ENCODE data around the gene CC2D2B.

The CC2D2B gene

GRCh38 chr10:95867866-95868265 is 39.9 kb upstream of the CC2D2B start:
- H3K9me2 ChIP-seq (replicated peaks; ENCODE audit: control insufficient read depth, low read length), result no peaks in the 10 kb centered on the region
- no peaks in the 10 kb centered on the region for H3K79me2 ChIP-seq (ENCODE audit: control insufficient read depth, low read length)
- no peak overlapping the region for H3K27ac ChIP-seq (ENCODE audit: low read depth, low read length)
- H3K36me3 ChIP-seq (ENCODE audit: control insufficient read depth, low read length), result no peaks in the 10 kb centered on the region
- H3K4me1 ChIP-seq (ENCODE audit: control insufficient read depth, low read length), result peaks cover 12% of the 10 kb centered on the region
- no peak for TF ChIP-seq EZH2phosphoT487 (IDR thresholded peaks at IDR 0.05; ENCODE audit: borderline replicate concordance, low read length)
- TF ChIP-seq CTCF (IDR thresholded peaks at IDR 0.05; ENCODE audit: low read depth, low read length, poor library complexity, severe bottlenecking), result no peak
- no peak overlapping the region for H3K4me2 ChIP-seq (ENCODE audit: low read length)
- H3K27me3 ChIP-seq (ENCODE audit: control insufficient read depth, low read length), result no peaks in the 10 kb centered on the region
- no peaks in the 10 kb centered on the region for H3K9me3 ChIP-seq (ENCODE audit: control insufficient read depth, insufficient read depth, low read length)
- no peaks in the 10 kb centered on the region for H3F3A ChIP-seq (ENCODE audit: control insufficient read depth, insufficient read depth)
- H4K20me1 ChIP-seq (ENCODE audit: control insufficient read depth, insufficient read depth, low read depth, low read length), result no peaks in the 10 kb centered on the region
- H3K4me3 ChIP-seq (ENCODE audit: low read length), result no peak overlapping the region

- Histone ChIP-seq H3K4me1 (ENCODE audit: control insufficient read depth, low read length) (no peaks in the 10 kb centered on the region), H3K79me2 (ENCODE audit: control insufficient read depth, low read length) (no peaks in the 10 kb centered on the region), H3K4me2 (ENCODE audit: low read length) (no peak overlapping the region), H3K36me3 (ENCODE audit: control insufficient read depth, low read length) (peaks cover 19% of the 10 kb centered on the region), H3K27ac (ENCODE audit: low read depth, low read length) (no peak overlapping the region), H3F3A (ENCODE audit: control insufficient read depth, insufficient read depth) (no peaks in the 10 kb centered on the region), H3K9me3 (ENCODE audit: control insufficient read depth, insufficient read depth, low read length) (peaks cover 5% of the 10 kb centered on the region; the same call in 1 of the 2 replicates), H3K9me2 (replicated peaks; ENCODE audit: control insufficient read depth, low read length) (no peaks in the 10 kb centered on the region), H3K27me3 (ENCODE audit: control insufficient read depth, low read length) (no peaks in the 10 kb centered on the region), H3K4me3 (ENCODE audit: low read length) (no peak overlapping the region), H4K20me1 (ENCODE audit: control insufficient read depth, insufficient read depth, low read depth, low read length) (no peaks in the 10 kb centered on the region)
- TF ChIP-seq EZH2phosphoT487 (IDR thresholded peaks at IDR 0.05; ENCODE audit: borderline replicate concordance, low read length), result no peak
- TF ChIP-seq CTCF (IDR thresholded peaks at IDR 0.05; ENCODE audit: low read depth, low read length, poor library complexity, severe bottlenecking), result no peak
Observed at GRCh38 chr10:95872158-95872711, 35.5 kb upstream of the CC2D2B start.

GRCh38 chr10:95873139-95873538 is 34.6 kb upstream of the CC2D2B start:
- no peaks in the 10 kb centered on the region for H3K9me2 ChIP-seq (replicated peaks; ENCODE audit: control insufficient read depth, low read length)
- no peak overlapping the region for H3K4me3 ChIP-seq (ENCODE audit: low read length)
- H3K4me2 ChIP-seq (ENCODE audit: low read length), result no peak overlapping the region
- no peak overlapping the region for H3K27ac ChIP-seq (ENCODE audit: low read depth, low read length)
- peaks cover 19% of the 10 kb centered on the region for H3K36me3 ChIP-seq (ENCODE audit: control insufficient read depth, low read length)
- no peaks in the 10 kb centered on the region for H3F3A ChIP-seq (ENCODE audit: control insufficient read depth, insufficient read depth)
- H3K79me2 ChIP-seq (ENCODE audit: control insufficient read depth, low read length), result no peaks in the 10 kb centered on the region
- no peaks in the 10 kb centered on the region for H3K4me1 ChIP-seq (ENCODE audit: control insufficient read depth, low read length)
- H3K9me3 ChIP-seq (ENCODE audit: control insufficient read depth, insufficient read depth, low read length), result peaks cover 5% of the 10 kb centered on the region; the same call in 1 of the 2 replicates
- H4K20me1 ChIP-seq (ENCODE audit: control insufficient read depth, insufficient read depth, low read depth, low read length), result no peaks in the 10 kb centered on the region
- no peaks in the 10 kb centered on the region for H3K27me3 ChIP-seq (ENCODE audit: control insufficient read depth, low read length)
- TF ChIP-seq CTCF (IDR thresholded peaks at IDR 0.05; ENCODE audit: low read depth, low read length, poor library complexity, severe bottlenecking) (no peak), EZH2phosphoT487 (IDR thresholded peaks at IDR 0.05; ENCODE audit: borderline replicate concordance, low read length) (no peak)

Measured in DOHH2 (cell line).